Measurements from ENCODE around the gene PDE7B. TPM values are rescaled to one million over a fixed set of nuclear protein-coding genes. Genes with fewer than 3 reads are reported as not detected.

Gene PDE7B
- total RNA-seq, 2 experiments from 2014 or later: 0.05 to 0.12 TPM

DNA sequence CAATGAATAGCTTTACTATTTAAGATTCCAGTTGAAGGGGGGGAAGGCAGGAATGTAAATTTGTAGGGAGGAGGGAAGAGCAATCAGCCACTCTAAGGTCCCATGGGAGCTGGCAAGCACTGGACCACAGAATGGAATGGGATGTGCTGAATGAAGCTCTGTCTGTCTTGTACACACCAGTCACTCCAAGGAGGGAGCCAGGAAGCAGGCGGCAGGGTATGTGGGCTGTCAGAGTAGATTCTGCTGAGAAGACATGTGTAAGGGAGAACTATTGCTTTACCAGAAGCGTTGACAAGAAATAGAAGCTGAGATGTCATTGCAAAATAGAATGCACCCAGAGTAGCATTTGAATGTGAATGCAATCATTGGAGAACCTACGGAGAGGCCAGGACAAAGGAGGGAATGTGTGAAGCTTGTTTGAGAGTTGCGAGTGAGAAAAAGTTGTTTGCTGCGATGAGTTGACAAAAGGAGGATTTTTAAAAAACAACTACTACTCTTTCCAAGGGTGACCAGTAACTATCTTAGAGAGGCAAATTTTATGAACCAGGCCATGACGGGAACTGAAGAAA lies 25.2 kb upstream of the PDE7B start:
- H3K27me3 Mint-ChIP-seq: no peaks in the 10 kb centered on the region
- intact Hi-C loops (cut with micrococcal nuclease): no loop called here
- H3K9me3 Mint-ChIP-seq: no peaks in the 10 kb centered on the region
- no peak overlapping the region for H3K4me3 Mint-ChIP-seq
- H3K27ac Mint-ChIP-seq: no peak overlapping the region
- no peaks in the 10 kb centered on the region for H3K4me1 Mint-ChIP-seq (ENCODE audit: low read depth)
- no peak for DNase-seq
- no peaks in the 10 kb centered on the region for H3K36me3 Mint-ChIP-seq
- POLR2A ChIA-PET: no interaction called here
- CTCF ChIA-PET: no interaction called here

DNA sequence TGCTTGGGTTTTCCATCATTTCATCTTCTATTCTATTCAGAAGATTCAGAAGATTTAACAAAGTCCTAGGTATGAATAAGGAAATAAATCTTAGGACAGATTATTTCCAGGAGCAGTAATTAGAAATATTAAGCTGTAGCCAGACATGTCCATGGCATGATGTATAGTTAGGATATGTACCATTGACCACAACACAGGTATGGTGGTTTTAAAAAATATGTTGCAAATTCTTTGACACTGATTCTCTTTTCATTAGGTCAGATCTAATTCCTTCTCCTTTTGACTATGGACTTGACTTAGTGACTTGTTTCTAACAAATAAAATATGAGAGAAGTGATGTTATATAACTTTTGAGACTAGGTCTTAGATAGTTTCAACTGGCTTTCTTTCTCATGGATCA lies 23.5 kb upstream of the PDE7B start:
- POLR2A ChIA-PET: interaction anchor here (0.6 kb wide), 1 partner anchor 724 kb away, joined by 3 read pairs; no protein-coding TSS in a partner anchor
- Mint-ChIP-seq H3K4me3 (no peak overlapping the region), H3K27ac (no peak overlapping the region), H3K9me3 (no peaks in the 10 kb centered on the region), H3K36me3 (no peaks in the 10 kb centered on the region), H3K4me1 (ENCODE audit: low read depth) (no peaks in the 10 kb centered on the region), H3K27me3 (no peaks in the 10 kb centered on the region)
- DNase-seq: no peak
- CTCF ChIA-PET: no interaction called here
- intact Hi-C loops (cut with micrococcal nuclease): no loop called here

DNA sequence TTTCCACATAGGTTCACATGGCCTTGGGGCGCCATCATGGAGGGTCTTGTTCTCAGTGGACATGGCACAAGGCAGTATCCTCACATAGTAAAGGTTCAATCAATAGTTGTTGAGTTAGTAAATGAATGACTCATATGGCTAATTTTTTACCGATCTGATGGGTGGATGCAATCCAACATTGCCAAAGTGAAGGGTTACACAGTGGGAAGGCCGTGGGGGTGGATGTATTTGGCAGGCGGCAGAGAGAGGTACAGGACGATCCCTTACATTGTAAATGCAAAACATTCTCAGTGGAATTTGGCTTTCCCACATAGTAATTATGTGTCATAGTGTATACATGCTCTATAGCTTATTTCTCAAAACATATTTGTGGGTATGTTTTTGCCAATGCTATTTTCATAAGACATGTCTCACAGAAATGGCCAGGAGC lies 21.0 kb upstream of the PDE7B start:
- intact Hi-C loops (cut with micrococcal nuclease): no loop called here
- no peak for DNase-seq
- ChIA-PET POLR2A (no interaction called here), CTCF (no interaction called here)
- Mint-ChIP-seq H3K27me3 (peaks cover 3% of the 10 kb centered on the region), H3K36me3 (no peaks in the 10 kb centered on the region), H3K27ac (no peak overlapping the region), H3K9me3 (no peaks in the 10 kb centered on the region), H3K4me1 (ENCODE audit: low read depth) (no peaks in the 10 kb centered on the region), H3K4me3 (no peak overlapping the region)

DNA sequence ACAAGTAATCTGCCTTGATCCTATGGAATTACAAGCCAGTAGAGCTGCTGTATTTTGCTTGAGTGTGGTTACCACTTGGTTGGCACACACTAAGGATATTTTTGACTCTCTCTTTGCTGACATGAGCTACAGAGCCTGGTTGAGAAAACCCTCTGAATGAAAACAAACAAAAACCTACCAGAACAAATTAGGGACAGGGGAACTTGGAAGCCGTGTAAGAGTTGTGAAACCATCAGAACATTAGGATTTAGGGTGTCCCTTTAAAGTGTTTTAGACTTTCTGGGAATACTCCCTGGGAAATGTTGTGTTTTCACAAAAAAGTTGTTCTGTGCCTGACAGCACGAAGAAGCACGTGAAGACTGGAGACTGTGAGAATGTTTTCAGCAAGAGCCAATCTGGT lies 20.5 kb upstream of the PDE7B start:
- intact Hi-C loops (cut with micrococcal nuclease): no loop called here
- no peak overlapping the region for H3K4me3 Mint-ChIP-seq
- no peaks in the 10 kb centered on the region for H3K36me3 Mint-ChIP-seq
- H3K27ac Mint-ChIP-seq: no peak overlapping the region
- POLR2A ChIA-PET: no interaction called here
- no peaks in the 10 kb centered on the region for H3K9me3 Mint-ChIP-seq
- CTCF ChIA-PET: no interaction called here
- no peak for DNase-seq
- H3K4me1 Mint-ChIP-seq (ENCODE audit: low read depth): no peaks in the 10 kb centered on the region
- peaks cover 3% of the 10 kb centered on the region for H3K27me3 Mint-ChIP-seq

DNA sequence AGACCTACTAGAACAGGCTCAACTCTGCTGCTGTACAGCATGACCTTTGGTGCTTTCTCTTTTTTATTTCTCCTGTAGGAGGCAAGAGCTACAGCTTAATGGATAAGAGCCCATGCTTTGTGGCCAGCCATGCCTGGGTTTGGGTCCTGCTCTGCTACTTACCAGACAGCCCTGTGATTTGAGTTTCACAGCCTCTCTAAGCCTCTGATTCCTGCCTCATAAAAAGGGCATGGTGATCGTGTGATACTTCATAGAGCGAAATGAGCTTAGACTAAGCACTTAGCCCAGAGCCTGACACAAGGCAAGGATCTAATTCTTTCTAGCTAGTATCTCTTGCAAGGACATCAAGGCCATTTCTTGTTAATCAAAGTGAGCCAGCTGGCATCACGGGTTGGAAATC lies 19.3 kb upstream of the PDE7B start:
- no peak for DNase-seq
- no peak overlapping the region for H3K27ac Mint-ChIP-seq
- CTCF ChIA-PET: interaction anchor here (2.1 kb wide), 1 partner anchor 78 kb away, joined by 7 read pairs; no protein-coding TSS in a partner anchor
- no peaks in the 10 kb centered on the region for H3K9me3 Mint-ChIP-seq
- POLR2A ChIA-PET: no interaction called here
- H3K27me3 Mint-ChIP-seq: peaks cover 3% of the 10 kb centered on the region
- intact Hi-C loops (cut with micrococcal nuclease): no loop called here
- no peaks in the 10 kb centered on the region for H3K36me3 Mint-ChIP-seq
- peaks cover under 1% of the 10 kb centered on the region for H3K4me1 Mint-ChIP-seq (ENCODE audit: low read depth)
- H3K4me3 Mint-ChIP-seq: no peak overlapping the region

DNA sequence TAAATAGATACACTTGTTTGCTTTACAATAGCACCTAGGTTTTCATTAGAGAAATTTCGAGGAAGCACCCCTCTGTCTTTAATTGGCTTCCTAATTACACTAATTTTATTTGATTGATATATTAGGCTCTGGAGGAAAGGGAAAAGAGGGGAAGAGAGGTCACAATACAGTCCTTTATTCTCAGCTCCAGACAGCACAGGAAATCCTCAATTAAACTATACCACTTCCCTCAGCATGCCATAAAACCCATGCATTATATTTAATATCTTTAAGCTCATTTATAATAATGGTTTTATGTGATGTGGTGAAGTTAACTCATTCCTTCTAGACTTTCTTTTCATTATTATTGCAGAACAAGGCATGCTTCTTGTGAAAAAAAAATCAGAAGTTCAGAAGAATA lies 17.7 kb upstream of the PDE7B start:
- H3K27ac Mint-ChIP-seq: no peak overlapping the region
- CTCF ChIA-PET: interaction anchor here (0.6 to 2.1 kb wide), 3 partner anchors 63 to 1582 kb away, joined by 4 to 7 read pairs (median 7); no protein-coding TSS in a partner anchor

DNA sequence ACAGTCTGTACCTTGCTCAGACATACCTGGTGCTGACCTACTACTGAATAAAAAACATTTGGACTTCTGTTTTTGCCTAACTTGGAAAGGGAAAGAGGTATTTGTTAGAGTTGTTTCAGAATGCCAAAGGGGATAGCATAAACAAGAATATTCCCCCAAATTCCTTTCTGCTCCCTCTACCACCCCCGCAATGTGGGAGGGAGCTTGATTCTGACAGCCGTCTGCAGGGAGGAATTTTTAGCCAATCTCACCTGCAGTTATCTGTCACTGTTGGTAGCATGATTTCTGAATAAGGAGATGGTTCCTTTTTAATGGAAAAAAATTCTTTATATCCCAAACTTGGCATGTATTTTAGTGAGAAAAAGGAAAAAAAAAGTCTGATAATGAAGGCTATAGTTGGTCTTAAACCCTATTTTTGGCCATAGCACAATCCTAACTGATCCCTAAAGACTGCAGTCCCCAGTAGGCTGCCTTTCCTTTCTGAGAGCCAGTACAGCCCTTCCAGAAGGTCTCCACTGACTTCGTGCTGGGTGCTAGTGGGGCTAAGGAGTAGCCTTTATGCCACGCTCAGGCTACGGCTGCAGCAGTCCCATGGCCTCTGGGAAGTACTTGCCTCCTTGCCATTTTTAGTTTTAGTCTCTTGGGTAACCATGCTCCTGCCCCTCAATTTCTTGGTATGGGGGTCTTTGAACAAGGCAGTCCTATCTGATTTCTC lies 13.6 kb upstream of the PDE7B start:
- ChIA-PET CTCF (no interaction called here), POLR2A (no interaction called here)
- DNase-seq: no peak
- H3K27me3 Mint-ChIP-seq: peaks cover 6% of the 10 kb centered on the region
- peaks cover 5% of the 10 kb centered on the region for H3K4me1 Mint-ChIP-seq (ENCODE audit: low read depth)
- no peak overlapping the region for H3K27ac Mint-ChIP-seq
- intact Hi-C loops (cut with micrococcal nuclease): no loop called here
- H3K4me3 Mint-ChIP-seq: no peak overlapping the region
- no peaks in the 10 kb centered on the region for H3K9me3 Mint-ChIP-seq
- H3K36me3 Mint-ChIP-seq: no peaks in the 10 kb centered on the region

More for the DNA sequence above, 17.7 kb upstream of the PDE7B start:
- Mint-ChIP-seq H3K4me3 (no peak overlapping the region), H3K4me1 (ENCODE audit: low read depth) (peaks cover 5% of the 10 kb centered on the region), H3K36me3 (no peaks in the 10 kb centered on the region), H3K9me3 (no peaks in the 10 kb centered on the region), H3K27me3 (peaks cover 3% of the 10 kb centered on the region)
- POLR2A ChIA-PET: no interaction called here
- no peak for DNase-seq
- intact Hi-C loops (cut with micrococcal nuclease): no loop called here

DNA sequence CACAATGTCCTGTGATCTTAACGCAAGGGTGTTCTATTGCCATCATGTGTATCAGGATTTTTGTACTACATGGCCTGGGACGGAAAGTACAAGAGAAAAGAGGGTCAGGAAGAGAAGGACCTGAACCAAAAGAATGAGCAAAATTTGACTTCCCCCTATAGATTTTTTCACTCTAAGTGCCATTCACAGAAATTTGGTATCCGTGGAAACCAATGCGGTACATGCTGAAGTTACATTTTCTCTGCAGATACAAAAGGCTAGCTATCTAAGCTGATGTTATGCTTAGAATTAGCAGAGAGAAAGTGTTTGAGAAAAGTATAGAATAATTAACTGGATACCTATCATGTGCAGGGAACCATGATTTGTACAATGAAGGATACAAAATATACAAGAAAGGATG lies 12.4 kb upstream of the PDE7B start:
- Mint-ChIP-seq H3K27ac (no peak overlapping the region), H3K4me1 (ENCODE audit: low read depth) (peaks cover 5% of the 10 kb centered on the region), H3K4me3 (no peak overlapping the region), H3K27me3 (peaks cover 5% of the 10 kb centered on the region), H3K36me3 (no peaks in the 10 kb centered on the region), H3K9me3 (no peaks in the 10 kb centered on the region)
- ChIA-PET POLR2A (no interaction called here), CTCF (no interaction called here)
- DNase-seq: no peak
- intact Hi-C loops (cut with micrococcal nuclease): no loop called here

DNA sequence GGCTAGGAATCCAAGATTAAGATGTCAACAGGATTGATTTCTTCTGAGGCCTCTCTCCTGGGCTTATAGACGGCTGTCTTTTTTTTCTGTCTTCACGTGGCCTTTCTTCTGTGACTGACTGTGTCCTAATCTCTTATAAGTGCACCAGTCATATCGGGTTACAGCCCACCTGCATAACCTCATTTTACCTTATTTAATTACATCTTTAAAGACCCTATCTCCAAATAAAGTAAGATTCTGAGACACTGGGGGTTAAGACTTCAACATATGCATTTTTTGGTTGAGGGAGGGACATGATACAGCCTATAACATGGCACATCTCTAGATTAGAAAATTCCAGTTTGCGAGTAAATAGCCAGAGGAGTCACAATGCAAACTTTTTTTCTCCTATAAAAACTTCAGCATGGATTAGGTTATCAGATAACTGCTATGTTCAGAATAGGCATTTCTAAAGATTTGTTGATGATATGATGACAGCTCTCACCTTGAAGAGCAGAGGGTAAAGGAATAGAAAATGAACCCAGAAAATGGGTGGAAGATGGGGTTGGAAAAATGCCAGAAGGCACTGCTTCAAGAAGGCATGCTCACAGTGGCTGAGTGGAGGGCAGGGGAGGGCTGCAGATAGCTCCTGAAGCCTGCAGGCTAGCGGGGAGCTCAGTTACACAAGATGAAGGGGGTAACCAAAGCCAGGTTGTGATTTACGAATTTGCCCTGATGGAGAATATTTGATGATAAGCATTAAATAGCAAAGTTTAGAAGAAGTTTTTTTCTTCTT lies 8.7 kb upstream of the PDE7B start:
- ChIA-PET CTCF (interaction anchor here (1.0 kb wide), 1 partner anchor 65 kb away, joined by 3 read pairs; no protein-coding TSS in a partner anchor), POLR2A (no interaction called here)
- Mint-ChIP-seq H3K27me3 (peaks cover 3% of the 10 kb centered on the region), H3K36me3 (no peaks in the 10 kb centered on the region), H3K9me3 (no peaks in the 10 kb centered on the region), H3K4me3 (no peak overlapping the region), H3K27ac (no peak overlapping the region), H3K4me1 (ENCODE audit: low read depth) (no peaks in the 10 kb centered on the region)
- intact Hi-C loops (cut with micrococcal nuclease): no loop called here
- no peak for DNase-seq

DNA sequence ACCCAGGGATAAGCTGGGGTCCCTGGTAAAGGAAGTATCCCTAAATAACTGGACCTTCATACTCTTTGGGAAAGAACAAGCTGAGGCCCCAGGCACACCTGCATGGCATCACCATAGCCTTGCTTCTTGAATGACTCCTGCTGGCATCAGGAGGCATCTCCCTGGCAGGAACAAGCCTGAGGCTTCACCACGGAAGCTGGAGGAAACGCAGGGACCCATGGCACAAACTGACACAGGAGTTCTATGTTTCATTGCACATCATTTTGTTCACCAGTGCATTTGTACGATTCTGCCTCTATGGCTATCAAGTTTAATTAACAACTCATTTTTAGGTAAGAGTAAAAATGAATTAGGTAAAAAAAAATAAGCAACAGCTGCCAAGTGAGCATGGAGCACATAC lies 619 bp upstream of the PDE7B start:
- Mint-ChIP-seq H3K4me3 (no peak overlapping the region), H3K4me1 (ENCODE audit: low read depth) (peaks cover 17% of the 10 kb centered on the region), H3K9me3 (no peaks in the 10 kb centered on the region), H3K27ac (no peak overlapping the region), H3K27me3 (peaks cover 1% of the 10 kb centered on the region), H3K36me3 (no peaks in the 10 kb centered on the region)
- intact Hi-C loops (cut with micrococcal nuclease): loop anchor here (1.0 to 5.0 kb wide), 2 partner anchors 29 to 314 kb away; no protein-coding TSS in a partner anchor
- no peak for DNase-seq
- CTCF ChIA-PET: interaction anchor here (2.4 kb wide), 1 partner anchor 59 kb away, joined by 10 read pairs; no protein-coding TSS in a partner anchor
- POLR2A ChIA-PET: no interaction called here

DNA sequence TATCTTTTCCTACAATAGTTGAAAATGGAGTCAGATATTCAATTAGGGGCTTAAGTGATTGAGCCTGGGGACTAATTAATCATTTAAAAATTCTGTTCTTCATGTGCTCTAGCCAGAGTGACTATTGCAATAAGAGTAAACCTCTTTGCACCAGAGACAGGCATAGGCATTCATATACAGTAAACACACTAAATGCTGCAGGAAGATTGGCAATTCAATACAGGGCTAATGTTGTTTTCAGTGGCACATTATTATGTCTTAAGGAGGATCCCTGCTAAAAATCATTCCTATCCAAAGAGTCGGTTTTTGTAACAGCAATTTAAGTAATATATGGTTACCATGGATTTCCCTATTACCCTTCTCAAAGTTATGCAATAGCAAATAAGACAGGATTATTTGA lies 1.2 kb downstream of the PDE7B start:
- DNase-seq: no peak
- H3K9me3 Mint-ChIP-seq: no peaks in the 10 kb centered on the region
- H3K27ac Mint-ChIP-seq: no peak overlapping the region
- H3K27me3 Mint-ChIP-seq: peaks cover 1% of the 10 kb centered on the region
- intact Hi-C loops (cut with micrococcal nuclease): loop anchor here (5.0 kb wide), 1 partner anchor 315 kb away; no protein-coding TSS in a partner anchor
- H3K4me1 Mint-ChIP-seq (ENCODE audit: low read depth): peaks cover 17% of the 10 kb centered on the region
- POLR2A ChIA-PET: no interaction called here
- no peaks in the 10 kb centered on the region for H3K36me3 Mint-ChIP-seq
- CTCF ChIA-PET: interaction anchor here (1.1 to 2.4 kb wide), 2 partner anchors 57 to 109 kb away, joined by 3 to 10 read pairs; no protein-coding TSS in a partner anchor
- no peak overlapping the region for H3K4me3 Mint-ChIP-seq

DNA sequence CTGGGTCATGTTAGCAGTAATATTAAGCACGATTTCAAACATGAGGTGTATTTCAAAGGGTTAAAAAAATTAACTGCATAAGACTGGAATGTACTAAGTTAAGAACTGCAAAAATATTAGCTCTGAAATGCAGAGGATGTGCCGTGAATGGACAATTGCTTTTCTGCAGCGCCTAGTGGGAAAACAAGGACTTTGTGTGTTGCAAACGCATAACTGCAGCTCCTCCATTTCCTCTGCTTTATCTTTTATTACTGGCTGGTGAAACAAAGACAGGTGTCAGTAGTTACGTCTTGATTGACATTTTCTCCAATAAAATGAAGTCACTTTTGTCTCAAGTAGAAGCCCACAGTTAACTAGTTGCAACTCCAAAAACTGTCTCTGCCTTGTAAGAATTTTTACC lies 1.7 kb downstream of the PDE7B start:
- Mint-ChIP-seq H3K27me3 (peaks cover 1% of the 10 kb centered on the region), H3K36me3 (no peaks in the 10 kb centered on the region), H3K9me3 (no peaks in the 10 kb centered on the region), H3K4me1 (ENCODE audit: low read depth) (peaks cover 17% of the 10 kb centered on the region), H3K4me3 (no peak overlapping the region), H3K27ac (no peak overlapping the region)
- POLR2A ChIA-PET: no interaction called here
- CTCF ChIA-PET: interaction anchor here (1.1 kb wide), 1 partner anchor 110 kb away, joined by 3 read pairs; no protein-coding TSS in a partner anchor
- intact Hi-C loops (cut with micrococcal nuclease): loop anchor here (5.0 kb wide), 1 partner anchor 316 kb away; no protein-coding TSS in a partner anchor
- DNase-seq: no peak
